H1 (cell line): Measurements from ENCODE around the gene CHSY1. TPM values are rescaled to one million over a fixed set of nuclear protein-coding genes. Genes with fewer than 3 reads are reported as not detected.

Source experiments
- CTCF ChIA-PET: fragments of 300-600 bp; sonication (Branson Sonifier 250); formaldehyde crosslinking; loops from one replicate; lab custom pipeline; 2021; ENCODE audit not compliant: partially characterized antibody; lab: Charles Lee
- POLR2A ChIA-PET: fragments of 300-600 bp; sonication (Branson Sonifier 250); formaldehyde crosslinking; loops from one replicate; lab custom pipeline; 2021; ENCODE audit warnings: inconsistent platforms; ENCODE audit not compliant: partially characterized antibody; lab: Charles Lee
- DNase-seq, 2 experiments: peaks; one replicate each; pipeline versions ENCODE4 v3.0.0 to v3.0.0-alpha.2; 2010 to 2022; ENCODE audit warnings: low spot score in 2 of 2, low read depth in 1 of 2, mixed read lengths in 1 of 2
- FAIRE-seq: peaks from 2 replicates; lab custom pipeline; 2011; peaks lifted over from hg19 to GRCh38; lab: Jason Lieb, UNC
- H2AFZ ChIP-seq: 2 replicates; pipeline ENCODE4 v1.8.1; 2012; ENCODE audit warnings: low read length, inconsistent platforms
- H2AK5ac ChIP-seq: 2 replicates; pipeline ENCODE4 v1.6.1; 2013; ENCODE audit warnings: low read depth, low read length
- H2BK120ac ChIP-seq: replicated peaks from 2 replicates; pipeline ENCODE3; 2013; ENCODE audit warnings: low read depth, low read length, inconsistent platforms
- H2BK12ac ChIP-seq: 2 replicates; pipeline ENCODE4 v1.6.1; 2013; ENCODE audit warnings: low read depth, low read length
- H2BK15ac ChIP-seq: 2 replicates; pipeline ENCODE4 v1.6.1; 2013; ENCODE audit warnings: low read length
- H2BK20ac ChIP-seq: 2 replicates; pipeline ENCODE4 v1.6.1; 2013; ENCODE audit warnings: low read length
- H2BK5ac ChIP-seq: 2 replicates; pipeline ENCODE4 v1.6.1; 2013; ENCODE audit warnings: low read depth, low read length
- H3K14ac ChIP-seq: 2 replicates; pipeline ENCODE4 v1.6.1; 2013; ENCODE audit warnings: inconsistent platforms; ENCODE audit not compliant: insufficient read length
- H3K18ac ChIP-seq: 2 replicates; pipeline ENCODE4 v1.6.1; 2013; ENCODE audit warnings: low read length; ENCODE audit errors: extremely low read depth
- H3K23ac ChIP-seq: 2 replicates; pipeline ENCODE4 v1.6.1; 2013; ENCODE audit warnings: inconsistent platforms; ENCODE audit not compliant: insufficient read length
- H3K23me2 ChIP-seq: 2 replicates; pipeline ENCODE4 v1.6.1; 2013; ENCODE audit warnings: low read depth, low read length
- H3K27ac ChIP-seq: 2 replicates; pipeline ENCODE4 v1.6.1; 2011; ENCODE audit warnings: low read depth, low read length, inconsistent platforms
- H3K27me3 ChIP-seq, 4 experiments: replicated peaks in 1 of 4; 1 replicate in 1 of 4; 2 replicates in 3 of 4; pipeline versions ENCODE4 v1.6.1 to v1.8.1; 2011 to 2013; ENCODE audit warnings: low read length in 3 of 4, mild to moderate bottlenecking in 3 of 4, inconsistent platforms in 2 of 4, mixed read lengths in 2 of 4, moderate library complexity in 1 of 4; ENCODE audit not compliant: control insufficient read depth in 3 of 4, insufficient read depth in 3 of 4; ENCODE audit errors: extremely low read depth in 1 of 4
- H3K36me3 ChIP-seq, 4 experiments: 2 replicates each; pipeline versions ENCODE4 v1.6.1 to v1.8.1; 2011 to 2013; ENCODE audit warnings: mild to moderate bottlenecking in 4 of 4, low read length in 3 of 4, moderate library complexity in 2 of 4, control low read depth in 1 of 4, inconsistent platforms in 1 of 4; ENCODE audit not compliant: insufficient read depth in 4 of 4, control insufficient read depth in 2 of 4
- H3K4ac ChIP-seq: replicated peaks from 2 replicates; pipeline ENCODE3; 2013; ENCODE audit warnings: low read length, low read depth, mixed read lengths, inconsistent platforms; ENCODE audit not compliant: insufficient read length
- H3K4me1 ChIP-seq, 4 experiments: replicated peaks in 1 of 4; 1 replicate in 1 of 4; 2 replicates in 3 of 4; pipeline versions ENCODE4 v1.6.1 to v1.8.1; 2011 to 2013; ENCODE audit warnings: low read length in 3 of 4, inconsistent platforms in 2 of 4, mixed read lengths in 1 of 4; ENCODE audit not compliant: insufficient read depth in 4 of 4, control insufficient read depth in 3 of 4
- H3K4me2 ChIP-seq, 2 experiments: 2 replicates each; pipeline versions ENCODE4 v1.6.1 to v1.8.1; 2011 to 2013; ENCODE audit warnings: low read depth in 2 of 2, low read length in 2 of 2, control low read depth in 1 of 2, inconsistent platforms in 1 of 2, mild to moderate bottlenecking in 1 of 2; ENCODE audit not compliant: insufficient read depth in 1 of 2
- H3K4me3 ChIP-seq, 4 experiments: fragments of 200-600, 300-600 bp in 1 of 4; sonication (generic), shearing (Covaris generic), sonication (Bioruptor Twin) in 1 of 4; 2 replicates each; pipeline versions ENCODE4 v1.5.1 to v1.8.1; 2011 to 2016; ENCODE audit warnings: low read length in 4 of 4, low read depth in 3 of 4, control low read depth in 2 of 4, inconsistent platforms in 2 of 4, mild to moderate bottlenecking in 2 of 4, mixed read lengths in 1 of 4, moderate library complexity in 1 of 4; ENCODE audit not compliant: insufficient read depth in 2 of 4; ENCODE audit errors: extremely low read depth in 1 of 4
- H3K56ac ChIP-seq: replicated peaks from 2 replicates; pipeline ENCODE3; 2013; ENCODE audit warnings: low read depth, mild to moderate bottlenecking, mixed read lengths, low read length, inconsistent platforms; ENCODE audit not compliant: insufficient read length
- H3K79me1 ChIP-seq: 2 replicates; pipeline ENCODE4 v1.6.1; 2013; ENCODE audit warnings: low read depth, low read length, control low read depth
- H3K79me2 ChIP-seq, 2 experiments: 2 replicates each; pipeline versions ENCODE4 v1.6.1 to v1.8.1; 2012 to 2013; ENCODE audit warnings: low read length in 2 of 2, mild to moderate bottlenecking in 2 of 2, inconsistent platforms in 1 of 2; ENCODE audit not compliant: insufficient read depth in 2 of 2, control insufficient read depth in 1 of 2
- H3K9ac ChIP-seq, 4 experiments: replicated peaks in 1 of 4; 1 replicate in 1 of 4; 2 replicates in 3 of 4; pipeline versions ENCODE4 v1.6.1 to v1.8.1; 2011 to 2013; ENCODE audit warnings: low read depth in 3 of 4, low read length in 3 of 4, control low read depth in 2 of 4, mild to moderate bottlenecking in 2 of 4, moderate library complexity in 2 of 4, inconsistent platforms in 1 of 4; ENCODE audit errors: extremely low read depth in 1 of 4
- H3K9me3 ChIP-seq, 2 experiments: 2 replicates each; pipeline versions ENCODE4 v1.6.1 to v1.8.1; 2012 to 2013; ENCODE audit warnings: mild to moderate bottlenecking in 2 of 2, moderate library complexity in 2 of 2, control low read depth in 1 of 2, inconsistent platforms in 1 of 2, low read depth in 1 of 2, low read length in 1 of 2, mixed read lengths in 1 of 2; ENCODE audit not compliant: insufficient read depth in 2 of 2
- H4K20me1 ChIP-seq, 2 experiments: replicated peaks in 1 of 2; 2 replicates each; pipeline versions ENCODE3 to v1.8.1; 2011 to 2013; ENCODE audit warnings: inconsistent platforms in 2 of 2, low read length in 2 of 2, mild to moderate bottlenecking in 1 of 2; ENCODE audit not compliant: insufficient read depth in 2 of 2, control insufficient read depth in 1 of 2
- H4K5ac ChIP-seq: 2 replicates; pipeline ENCODE4 v1.6.1; 2013; ENCODE audit warnings: low read length, low read depth, mixed read lengths, inconsistent platforms; ENCODE audit not compliant: insufficient read length
- H4K8ac ChIP-seq: 2 replicates; pipeline ENCODE4 v1.8.0; 2013; ENCODE audit warnings: mild to moderate bottlenecking, moderate library complexity, low read length, inconsistent platforms; ENCODE audit not compliant: insufficient read depth; ENCODE audit errors: extremely low read depth
- H4K91ac ChIP-seq: replicated peaks from 2 replicates; pipeline ENCODE3; 2013; ENCODE audit warnings: low read length, mixed read lengths, inconsistent platforms; ENCODE audit not compliant: insufficient read length
- WGBS, 2 experiments: shearing (Covaris generic) in 1 of 2; methylation state at CpG; one replicate each; pipeline versions ENCODE4 v1.1.6 to v1.1.7; 2013 to 2015; ENCODE audit warnings: low lambda C conversion rate in 2 of 2, mixed read lengths in 2 of 2, inconsistent platforms in 1 of 2, low coverage in 1 of 2, missing lambda C conversion rate in 1 of 2; ENCODE audit not compliant: insufficient replicate concordance in 2 of 2, insufficient coverage in 1 of 2, insufficient read length in 1 of 2; ENCODE audit errors: extremely low coverage in 1 of 2, missing lambda C conversion rate in 1 of 2; 5-methylcytosine and 5-hydroxymethylcytosine counted together
- polyA plus RNA-seq, 7 experiments: library from polyadenylated mRNA; depleted of rRNA in 3 of 7; stranded (reverse) in 5 of 7; unstranded in 2 of 7; fragments of >200 nt in 5 of 7; fragments of 200-250 nt in 2 of 7; gene quantifications; 1 replicate in 5 of 7; 2 replicates in 1 of 7; 4 replicates in 1 of 7; pipeline versions ENCODE4 v1.2.1 to v1.2.3, GENCODE V29; 2011 to 2013; ENCODE audit warnings: missing spikeins in 2 of 7, mixed read lengths in 2 of 7
- total RNA-seq: library from RNA; stranded (reverse); fragmentation: NEBNext Ultra II Directional; extraction: Animal tissue kit (Norgen Biotek cat#: 25700); gene quantifications from 2 replicates; pipeline ENCODE4 v1.2.1, GENCODE V29; 2021

The CHSY1 gene
- total and polyA plus RNA-seq, 2 of the 8 experiments (the other 6 are each of a cell fraction or from before 2014, with no cell fraction given) = 24.9 to 60.7 TPM

DNA sequence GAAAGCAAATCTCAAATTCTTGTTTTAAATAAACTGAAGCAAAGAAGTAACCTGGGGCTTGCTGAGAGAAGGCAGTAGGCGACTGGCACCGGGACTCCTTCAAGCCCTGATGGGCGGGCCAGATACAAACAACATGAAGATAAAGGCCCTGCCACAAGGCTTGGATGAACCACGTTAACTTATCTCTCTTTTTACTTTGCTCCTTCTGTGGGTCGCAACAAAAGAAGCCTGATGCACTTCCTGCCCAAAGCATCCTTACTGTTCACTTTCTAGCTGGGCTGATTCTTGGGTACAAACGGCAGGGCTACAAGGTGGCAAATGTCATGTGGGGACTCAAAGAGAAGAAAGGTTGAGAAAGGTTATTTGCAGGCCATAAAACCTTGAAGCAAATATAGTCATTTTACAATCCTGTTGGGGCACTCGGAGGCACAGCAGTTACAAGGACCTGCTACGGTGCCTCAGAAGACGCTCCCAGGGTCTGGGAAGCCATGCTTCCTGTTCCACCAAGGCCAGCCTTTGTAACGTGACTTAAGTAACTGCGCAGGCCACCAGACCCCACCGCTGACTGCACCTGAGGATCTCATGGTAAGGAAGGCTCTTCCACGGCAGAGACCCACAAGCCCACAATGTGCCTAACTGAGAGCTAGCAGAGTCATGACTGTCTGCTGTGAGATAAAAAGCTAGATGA lies 71.1 kb downstream of the CHSY1 start:
- H3K9ac ChIP-seq = no peak overlapping the region
- H3K27me3 ChIP-seq = no peaks in the 10 kb centered on the region
- H4K91ac ChIP-seq = no peak overlapping the region
- no peak overlapping the region for H3K4ac ChIP-seq
- FAIRE-seq = no peak
- ChIA-PET CTCF (interaction anchor here (0.6 to 3.0 kb wide), 13 partner anchors 9 to 165 kb away, joined by 3 to 8 read pairs (median 4); no protein-coding TSS in a partner anchor), POLR2A (interaction anchor here (1.6 kb wide), 1 partner anchor 12 kb away, joined by 3 read pairs; no protein-coding TSS in a partner anchor)
- H3K36me3 ChIP-seq = peaks cover 0 to 13% (median 9%) of the 10 kb centered on the region in 4 experiments; a peak in 4 of 8 replicates
- H2BK120ac ChIP-seq = no peak overlapping the region
- no peak overlapping the region for H2AK5ac ChIP-seq
- no peaks in the 10 kb centered on the region for H3K9me3 ChIP-seq
- no peak overlapping the region for H2AFZ ChIP-seq
- H2BK5ac ChIP-seq = no peak overlapping the region
- no peak overlapping the region for H2BK12ac ChIP-seq
- no peak overlapping the region for H3K18ac ChIP-seq
- no peaks in the 10 kb centered on the region for H3K23me2 ChIP-seq
- no peak overlapping the region for H3K56ac ChIP-seq
- H4K20me1 ChIP-seq = peaks cover 7 to 8% of the 10 kb centered on the region in 2 experiments
- H3K79me2 ChIP-seq = peaks cover 0 to 77% of the 10 kb centered on the region in 2 experiments; a peak in 3 of 4 replicates
- no peak overlapping the region for H3K4me2 ChIP-seq
- no peak overlapping the region for H3K4me3 ChIP-seq
- peaks cover 0 to 9% (median 6%) of the 10 kb centered on the region in 4 experiments; a peak in 5 of 7 replicates for H3K4me1 ChIP-seq
- no peak overlapping the region for H3K14ac ChIP-seq
- H3K79me1 ChIP-seq = peaks cover 16% of the 10 kb centered on the region
- no peak overlapping the region for H2BK15ac ChIP-seq
- no peak overlapping the region for H3K27ac ChIP-seq
- H4K8ac ChIP-seq = 0 out of 2 replicates have a peak overlapping the region, but pooled peaks have one; percentile 64
- no peak for DNase-seq
- no peak overlapping the region for H3K23ac ChIP-seq
- WGBS, 2 experiments = 86% methylated on average over 13 of the region's 13 CpGs; no CpG with 5 or more reads in 1 of the 2 experiments
- H4K5ac ChIP-seq = no peak overlapping the region
- no peak overlapping the region for H2BK20ac ChIP-seq
